Ishikawa (cell line): ENCODE results near the gene OXSR1.

Experiments
- CEBPB ChIP-seq: IDR thresholded peaks from 2 replicates; pipeline ENCODE4 v1.6.1; 2012
- EP300 ChIP-seq: IDR thresholded peaks from 2 replicates; pipeline ENCODE4 v1.6.1; 2012; ENCODE audit warnings: borderline replicate concordance
- FOXM1 ChIP-seq: IDR thresholded peaks from 2 replicates; pipeline ENCODE4 v1.6.1; 2012; ENCODE audit warnings: low read depth, borderline replicate concordance
- RAD21 ChIP-seq: IDR thresholded peaks from 2 replicates; pipeline ENCODE4 v1.6.1; 2012; ENCODE audit warnings: low read depth
- REST ChIP-seq: IDR thresholded peaks from 2 replicates; pipeline ENCODE4 v1.6.1; 2012; ENCODE audit warnings: low read depth, mild to moderate bottlenecking
- ZBTB7A ChIP-seq: IDR thresholded peaks from 2 replicates; pipeline ENCODE4 v1.6.1; 2012; ENCODE audit warnings: low read depth
- TF ChIP-seq, protein P1 (sequence below): IDR thresholded peaks from 2 replicates; pipeline ENCODE4 v1.6.1; 2012

DNA sequence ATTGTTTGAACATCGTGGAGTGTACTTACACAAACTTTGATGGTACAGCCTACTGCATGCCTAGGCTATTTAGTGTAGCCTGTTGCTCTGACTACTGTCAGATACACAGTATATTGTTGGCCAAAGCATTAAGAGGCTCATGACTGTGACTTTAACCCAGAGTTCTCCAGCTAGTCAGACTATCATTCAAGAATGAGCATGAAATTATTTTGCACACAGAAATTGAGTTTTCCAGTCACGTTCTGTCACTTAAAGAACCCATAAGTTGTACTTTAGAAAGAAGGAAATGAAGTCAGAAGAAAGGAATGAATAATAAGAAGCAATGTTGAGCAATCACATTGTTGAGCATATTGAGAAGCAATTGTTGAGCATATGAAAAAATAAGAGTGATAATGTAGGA, 62.7 kb downstream of the OXSR1 start:
- TF ChIP-seq ZBTB7A = no peak
- no peak for TF ChIP-seq REST
- TF ChIP-seq EP300 = no peak
- no peak for TF ChIP-seq FOXM1
- TF ChIP-seq, protein P1, sequence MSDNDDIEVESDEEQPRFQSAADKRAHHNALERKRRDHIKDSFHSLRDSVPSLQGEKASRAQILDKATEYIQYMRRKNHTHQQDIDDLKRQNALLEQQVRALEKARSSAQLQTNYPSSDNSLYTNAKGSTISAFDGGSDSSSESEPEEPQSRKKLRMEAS = no peak
- TF ChIP-seq RAD21 = no peak
- TF ChIP-seq CEBPB = peak; percentile 91
